ENCODE data around the gene CTNND2.

The CTNND2 gene

GRCh38 chr5:11904265-11904906 lies at the start of gene CTNND2:
Gene CTNND2, minus strand, starts transcription at chr5:11904446. Its CDS starts 593 bp downstream, at chr5:11903853.
- DNase-seq (ENCODE audit: low read depth) = no peak

DNA sequence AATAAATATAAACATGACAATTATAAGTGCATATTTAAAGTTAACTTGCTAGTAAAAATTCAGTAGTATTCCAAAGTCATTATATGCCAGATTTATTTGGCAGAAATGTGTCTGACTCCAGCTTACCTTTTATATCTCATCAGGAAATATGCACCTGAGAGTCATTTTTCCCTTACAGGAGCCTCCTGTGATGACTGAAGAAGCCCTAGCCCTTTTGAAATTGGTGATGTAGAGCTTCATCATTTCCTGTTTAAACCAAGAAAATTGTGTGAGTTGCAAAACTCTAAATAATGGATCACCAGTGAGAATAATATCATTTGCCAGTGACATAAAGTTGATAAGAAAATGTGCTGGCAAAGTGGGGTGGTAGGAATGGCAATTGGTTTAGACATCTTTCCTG lies 42.1 kb upstream of the CTNND2 start:
- no peak for DNase-seq (ENCODE audit: low read depth)

DNA sequence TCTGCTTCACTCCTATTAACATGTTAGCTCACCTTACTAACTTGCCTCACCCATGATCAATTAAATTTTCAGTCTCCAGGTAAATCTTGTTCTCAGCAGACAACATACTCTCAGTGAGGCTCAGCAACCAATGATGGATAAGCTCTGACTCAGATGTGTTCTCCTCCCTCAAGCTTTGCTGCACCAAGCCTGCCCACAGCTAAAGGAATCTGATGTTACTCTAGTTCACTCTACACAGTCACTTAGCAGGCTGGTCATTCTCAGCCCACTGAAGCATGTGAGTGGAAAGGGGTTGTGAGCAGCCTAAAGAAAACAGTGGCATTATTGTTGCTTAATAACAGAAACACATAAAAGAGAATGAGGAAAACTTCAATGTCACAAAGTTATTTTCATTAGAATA lies 37.3 kb upstream of the CTNND2 start:
- DNase-seq (ENCODE audit: low read depth) = no peak

DNA sequence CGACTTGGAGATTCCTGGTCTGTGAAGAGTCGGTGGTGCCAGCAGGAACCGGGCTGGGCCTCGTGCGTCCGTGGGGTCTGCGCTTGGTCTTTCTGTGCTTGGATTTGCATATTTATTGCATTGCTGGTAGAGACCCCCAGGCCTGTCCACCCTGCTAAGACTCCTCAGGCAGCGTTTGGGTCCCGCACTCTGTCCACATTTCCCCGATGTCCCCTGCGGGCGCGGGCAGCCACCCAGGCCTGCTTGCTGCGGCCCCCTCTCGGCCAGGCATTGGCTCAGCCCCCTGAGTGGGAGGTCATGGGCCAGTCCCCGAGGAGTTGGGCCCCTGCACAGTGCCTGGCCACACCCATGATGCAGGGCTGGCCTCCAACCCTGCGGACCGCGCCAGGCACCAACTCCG lies 27.4 kb upstream of the CTNND2 start:
- no peak for DNase-seq (ENCODE audit: low read depth)

GRCh38 chr5:11928909-11929308 lies 24.7 kb upstream of the CTNND2 start:
- no peak for DNase-seq (ENCODE audit: low read depth)

DNA sequence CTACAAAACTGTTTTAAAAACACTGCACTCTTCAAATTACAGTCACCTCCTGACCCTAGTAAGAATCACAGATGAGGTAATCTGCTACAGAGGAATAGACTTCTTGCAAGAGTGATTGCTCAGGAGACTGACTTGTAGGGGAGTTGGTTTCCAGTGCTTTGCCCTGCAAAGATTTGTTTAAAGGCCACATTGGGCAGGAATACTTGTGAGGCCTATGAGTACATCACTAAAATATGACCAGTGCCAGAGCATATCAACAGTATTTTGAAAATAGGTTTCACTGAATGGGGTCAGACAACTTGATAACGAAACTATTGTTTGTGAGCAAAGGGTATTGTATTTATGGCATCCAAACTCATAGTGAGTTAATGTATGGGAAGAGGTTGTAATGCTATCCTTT lies 21.5 kb upstream of the CTNND2 start:
- no peak for DNase-seq (ENCODE audit: low read depth)

DNA sequence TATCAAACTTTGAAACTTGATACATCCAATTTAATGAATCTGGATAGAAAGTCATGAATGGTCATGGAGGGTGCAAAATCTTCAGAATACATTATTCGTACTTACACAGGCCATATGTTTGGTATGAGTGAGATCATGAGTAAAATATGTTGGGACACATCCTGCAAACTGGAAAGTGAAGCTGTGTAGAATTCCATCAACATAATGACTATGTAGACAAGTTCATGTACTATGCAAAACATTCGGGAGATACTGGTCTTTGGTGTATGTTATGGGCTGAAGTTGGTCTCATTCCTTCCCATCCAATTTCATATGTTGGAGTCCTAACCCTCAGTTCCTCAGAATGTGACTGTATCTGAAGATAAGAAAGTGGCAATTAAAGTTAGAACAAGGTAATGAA lies 18.1 kb upstream of the CTNND2 start:
- no peak for DNase-seq (ENCODE audit: low read depth)

DNA sequence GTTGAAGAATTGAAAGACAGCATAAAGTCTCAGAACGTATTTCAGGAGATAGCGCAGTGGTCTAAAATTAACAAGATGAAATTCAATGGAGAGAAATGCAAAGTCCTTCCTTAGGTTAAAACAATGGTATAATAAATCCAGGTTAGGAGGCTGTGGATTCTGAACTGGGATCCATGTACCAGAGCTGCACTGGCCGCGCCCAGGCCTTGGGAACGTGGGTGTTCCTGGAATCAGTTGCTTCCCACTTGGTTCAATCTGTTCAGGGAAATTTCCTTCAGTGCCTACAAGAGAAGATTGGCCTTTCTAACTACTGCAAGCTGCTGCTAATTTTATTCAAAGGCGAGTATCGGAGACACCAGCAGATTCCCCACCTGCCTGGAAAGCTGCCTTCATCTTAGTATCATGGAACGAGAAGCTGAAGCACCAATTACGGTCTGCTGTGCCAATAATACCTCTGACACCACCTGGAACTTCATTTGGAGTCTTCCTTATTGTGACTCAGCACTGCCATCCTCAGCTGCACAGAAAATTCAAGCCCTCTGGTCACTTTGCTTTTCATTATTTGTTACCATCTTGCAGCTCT lies 14.3 kb upstream of the CTNND2 start:
- DNase-seq (ENCODE audit: low read depth) = no peak

- no peak for DNase-seq (ENCODE audit: low read depth)
These were observed 5.2 kb upstream of the CTNND2 start for GRCh38 chr5:11909471-11909870.

DNA sequence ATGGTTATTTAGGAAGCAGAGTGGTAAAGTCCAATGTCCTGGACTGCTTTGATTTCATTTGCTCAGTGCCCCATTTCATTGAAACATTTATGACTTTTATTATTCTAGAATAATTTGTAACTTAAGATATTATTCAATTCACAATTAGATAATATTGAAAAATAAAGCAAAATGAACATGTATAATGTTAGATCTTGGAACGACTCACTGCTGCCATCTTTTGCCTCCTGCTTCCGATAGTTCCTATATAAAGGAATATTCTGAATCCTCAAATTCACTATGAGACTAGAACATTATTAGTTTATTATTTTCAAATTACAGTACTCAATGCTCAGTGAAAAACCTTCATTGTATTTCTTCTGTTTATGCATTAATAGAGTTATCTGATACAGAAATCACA lies 2.3 kb upstream of the CTNND2 start:
- no peak for DNase-seq (ENCODE audit: low read depth)

- no peak for DNase-seq (ENCODE audit: low read depth)
These were observed 960 bp upstream of the CTNND2 start for GRCh38 chr5:11905206-11905605.

- DNase-seq (ENCODE audit: low read depth) = no peak
These were observed 507 bp downstream of the CTNND2 start for GRCh38 chr5:11903614-11904264.

- no peak for DNase-seq (ENCODE audit: low read depth)
These were observed 1.1 kb downstream of the CTNND2 start for GRCh38 chr5:11903121-11903613.

DNA sequence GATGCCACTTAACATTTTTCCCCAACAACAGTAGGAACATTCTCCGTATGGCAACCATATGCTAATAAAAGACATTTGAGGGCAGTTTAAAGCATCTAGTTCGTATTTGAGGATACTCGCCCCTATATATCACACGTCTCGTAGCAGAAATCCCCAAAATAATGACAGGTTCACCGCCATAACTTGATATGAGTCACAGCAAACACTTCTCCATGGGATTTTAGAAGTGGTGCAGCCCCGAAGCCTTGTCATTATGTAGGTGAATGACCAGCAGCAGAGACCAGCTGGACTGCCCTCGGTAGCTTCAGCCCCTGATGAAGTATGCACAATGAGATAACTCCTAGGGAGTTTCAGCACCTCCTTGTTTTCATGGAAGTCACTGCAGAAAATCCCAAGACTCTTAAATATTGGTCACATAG lies 2.0 kb downstream of the CTNND2 start:
- no peak for DNase-seq (ENCODE audit: low read depth)

- no peak for DNase-seq (ENCODE audit: low read depth)
These were observed 5.5 kb downstream of the CTNND2 start for GRCh38 chr5:11898787-11899186.

GRCh38 chr5:11897781-11898180 lies 6.5 kb downstream of the CTNND2 start:
- DNase-seq (ENCODE audit: low read depth) = no peak

- no peak for DNase-seq (ENCODE audit: low read depth)
These were observed 9.3 kb downstream of the CTNND2 start for GRCh38 chr5:11894992-11895391.

- no peak for DNase-seq (ENCODE audit: low read depth)
These were observed 11.4 kb downstream of the CTNND2 start for GRCh38 chr5:11892832-11893231.

DNA sequence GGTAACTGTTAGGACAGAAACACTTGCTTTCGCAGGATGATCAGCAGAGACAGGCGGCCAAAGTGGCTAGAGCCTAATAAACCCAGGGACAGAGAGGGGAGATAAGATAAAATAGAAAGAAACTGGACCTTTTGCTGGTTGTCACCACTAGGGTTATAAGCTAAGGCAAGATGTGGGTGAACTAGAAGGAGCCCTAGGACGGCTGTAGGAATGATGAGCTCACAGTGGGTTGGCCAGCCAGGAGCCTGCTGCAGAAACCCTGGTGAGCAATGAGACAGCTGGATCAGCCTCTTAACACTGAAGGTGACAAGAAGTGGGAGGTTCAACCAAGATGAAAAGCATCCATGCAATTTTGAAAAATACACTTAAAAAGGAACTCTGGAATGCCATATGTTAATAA lies 13.5 kb downstream of the CTNND2 start:
- no peak for DNase-seq (ENCODE audit: low read depth)

- DNase-seq (ENCODE audit: low read depth) = no peak
These were observed 16.0 kb downstream of the CTNND2 start for GRCh38 chr5:11888221-11888620.

GRCh38 chr5:11878814-11879213 lies 25.4 kb downstream of the CTNND2 start:
- no peak for DNase-seq (ENCODE audit: low read depth)

DNA sequence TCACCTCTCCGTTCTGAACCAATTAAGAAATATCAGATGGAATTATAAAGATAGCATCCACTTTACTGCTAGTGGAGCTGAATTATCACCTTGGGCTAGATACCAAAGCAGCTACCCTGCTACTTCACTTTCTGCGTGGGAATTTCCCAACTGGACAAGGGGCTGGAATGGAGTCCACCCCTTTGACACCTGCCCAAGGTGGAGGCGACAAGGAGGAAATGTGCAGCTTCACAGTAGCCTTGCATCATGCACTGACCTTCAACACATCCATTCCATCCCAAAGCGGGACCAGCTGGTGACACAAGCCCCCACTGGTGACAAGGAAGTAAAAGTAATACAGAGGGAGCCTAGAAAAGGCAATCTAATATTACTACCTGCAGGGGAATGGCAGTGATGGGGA lies 30.7 kb downstream of the CTNND2 start:
- no peak for DNase-seq (ENCODE audit: low read depth)

DNA sequence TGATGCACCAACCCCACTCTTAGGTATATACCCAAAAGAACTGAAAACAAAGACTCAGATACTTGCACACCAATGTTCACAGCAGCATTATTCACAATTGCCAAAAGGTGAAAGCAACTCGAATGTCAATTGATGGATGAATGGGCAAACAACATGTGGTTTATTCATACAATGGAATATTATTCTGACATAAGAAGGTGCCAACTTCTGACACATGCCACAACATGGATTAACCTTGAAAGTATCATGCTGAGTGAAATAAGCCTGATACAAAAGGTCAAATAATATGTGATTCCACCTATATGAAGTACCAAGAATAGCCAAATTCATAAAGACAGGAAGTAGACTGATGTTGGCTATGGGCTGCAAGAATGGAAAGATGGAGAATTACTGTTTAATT lies 35.0 kb downstream of the CTNND2 start:
- DNase-seq (ENCODE audit: low read depth) = no peak

GRCh38 chr5:11863911-11864310 lies 40.3 kb downstream of the CTNND2 start:
- no peak for DNase-seq (ENCODE audit: low read depth)

Measured in activated T-cell treated with anti-CD3 and anti-CD28 coated beads for 24 hours (primary cell).